Spleen (tissue), 7 donors: ENCODE data around the gene BCAT1.

Experiments
- POLR2A ChIP-seq, 3 donors: fragments of 450-650 bp; IDR thresholded peaks; one replicate each; pipeline ENCODE4 v1.5.1; 2017; ENCODE audit warnings: antibody characterized with exemption in 3 of 3, mild to moderate bottlenecking in 1 of 3
- TF ChIP-seq, protein P1 (sequence below), 11 experiments: fragments of 200-600 bp in 7 of 11; fragments of 450-650 bp in 4 of 11; sonication (generic) in 4 of 11; IDR thresholded peaks in 8 of 11; conservative IDR thresholded peaks in 3 of 11; 1 replicate in 7 of 11; 2 replicates in 4 of 11; pipeline versions ENCODE4 v1.4.0 to v1.8.0; 2016 to 2021; ENCODE audit warnings: antibody characterized with exemption in 11 of 11, inconsistent platforms in 4 of 11, mild to moderate bottlenecking in 1 of 11
- donor health status: DM: no; HTN: no; CAD: no; lungs with moderate emphysema.
- donor health status: DM: no; HTN: no; CAD: no.
- donor health status: DM: no; HTN: no; CAD: no.

DNA sequence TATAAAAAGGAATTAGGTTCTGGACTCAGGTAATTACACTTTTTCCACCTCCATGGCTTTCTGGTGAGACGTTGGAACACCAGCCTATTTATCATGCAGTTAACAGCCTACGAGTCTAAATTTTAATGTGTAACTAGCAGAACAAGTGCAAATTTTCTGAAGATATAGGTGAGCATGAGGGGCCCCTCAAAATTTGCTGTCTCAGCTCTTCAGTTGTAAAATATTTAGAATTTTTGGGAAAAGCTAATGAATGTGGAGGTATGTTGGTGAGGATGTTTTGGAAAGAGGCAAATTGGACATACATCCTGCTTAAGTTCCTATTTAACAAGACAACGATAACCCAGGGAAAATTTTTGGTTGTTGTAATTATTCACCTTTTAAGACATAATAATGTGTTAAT is 25.3 kb upstream of the BCAT1 start:
- TF ChIP-seq POLR2A (IDR thresholded peaks at IDR 0.05), result no peak
- TF ChIP-seq, protein P1, sequence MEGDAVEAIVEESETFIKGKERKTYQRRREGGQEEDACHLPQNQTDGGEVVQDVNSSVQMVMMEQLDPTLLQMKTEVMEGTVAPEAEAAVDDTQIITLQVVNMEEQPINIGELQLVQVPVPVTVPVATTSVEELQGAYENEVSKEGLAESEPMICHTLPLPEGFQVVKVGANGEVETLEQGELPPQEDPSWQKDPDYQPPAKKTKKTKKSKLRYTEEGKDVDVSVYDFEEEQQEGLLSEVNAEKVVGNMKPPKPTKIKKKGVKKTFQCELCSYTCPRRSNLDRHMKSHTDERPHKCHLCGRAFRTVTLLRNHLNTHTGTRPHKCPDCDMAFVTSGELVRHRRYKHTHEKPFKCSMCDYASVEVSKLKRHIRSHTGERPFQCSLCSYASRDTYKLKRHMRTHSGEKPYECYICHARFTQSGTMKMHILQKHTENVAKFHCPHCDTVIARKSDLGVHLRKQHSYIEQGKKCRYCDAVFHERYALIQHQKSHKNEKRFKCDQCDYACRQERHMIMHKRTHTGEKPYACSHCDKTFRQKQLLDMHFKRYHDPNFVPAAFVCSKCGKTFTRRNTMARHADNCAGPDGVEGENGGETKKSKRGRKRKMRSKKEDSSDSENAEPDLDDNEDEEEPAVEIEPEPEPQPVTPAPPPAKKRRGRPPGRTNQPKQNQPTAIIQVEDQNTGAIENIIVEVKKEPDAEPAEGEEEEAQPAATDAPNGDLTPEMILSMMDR (IDR thresholded peaks at IDR 0.05 in 8 of 11, conservative IDR thresholded peaks at IDR 0.05 in 3 of 11), result no peak
